Ovary (tissue), 3 donors: ENCODE measurements around the gene MN1.

ENCODE experiments used
- POLR2A ChIP-seq: fragments of 450-650 bp; IDR thresholded peaks from one replicate; pipeline ENCODE4 v1.6.1; 2017; ENCODE audit warnings: antibody characterized with exemption, mild to moderate bottlenecking, moderate library complexity
- TF ChIP-seq, protein P1 (sequence below), 3 donors: fragments of 450-650 bp in 2 of 3; fragments of 200-600 bp in 1 of 3; IDR thresholded peaks; one replicate each; pipeline versions ENCODE4 v1.5.1 to v1.8.0; 2016 to 2022; ENCODE audit warnings: antibody characterized with exemption in 3 of 3, mild to moderate bottlenecking in 1 of 3
- donor health status: DM: no; HTN: no; CAD: no.

DNA sequence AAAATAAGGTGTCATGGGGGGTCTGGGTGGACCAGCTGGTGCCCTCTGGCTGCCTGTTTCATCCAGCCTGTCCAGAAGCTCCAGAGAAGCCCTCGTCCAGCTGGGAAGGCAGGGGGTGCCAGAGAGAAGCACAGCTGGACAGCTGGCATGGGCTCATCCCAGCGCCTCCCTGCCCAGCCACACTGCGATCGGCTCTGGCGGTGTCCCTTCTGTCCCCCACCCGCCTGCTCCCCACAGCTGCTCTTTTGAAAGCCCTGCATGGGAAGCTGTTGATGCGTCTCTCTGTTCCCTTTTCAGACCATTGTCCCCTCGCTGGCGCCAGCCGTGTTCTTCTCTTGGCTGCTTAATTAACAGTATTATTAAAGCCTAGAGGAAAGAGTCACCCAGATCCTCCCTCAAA lies 86.5 kb downstream of the MN1 start:
- no peak for TF ChIP-seq POLR2A
- TF ChIP-seq, protein P1, sequence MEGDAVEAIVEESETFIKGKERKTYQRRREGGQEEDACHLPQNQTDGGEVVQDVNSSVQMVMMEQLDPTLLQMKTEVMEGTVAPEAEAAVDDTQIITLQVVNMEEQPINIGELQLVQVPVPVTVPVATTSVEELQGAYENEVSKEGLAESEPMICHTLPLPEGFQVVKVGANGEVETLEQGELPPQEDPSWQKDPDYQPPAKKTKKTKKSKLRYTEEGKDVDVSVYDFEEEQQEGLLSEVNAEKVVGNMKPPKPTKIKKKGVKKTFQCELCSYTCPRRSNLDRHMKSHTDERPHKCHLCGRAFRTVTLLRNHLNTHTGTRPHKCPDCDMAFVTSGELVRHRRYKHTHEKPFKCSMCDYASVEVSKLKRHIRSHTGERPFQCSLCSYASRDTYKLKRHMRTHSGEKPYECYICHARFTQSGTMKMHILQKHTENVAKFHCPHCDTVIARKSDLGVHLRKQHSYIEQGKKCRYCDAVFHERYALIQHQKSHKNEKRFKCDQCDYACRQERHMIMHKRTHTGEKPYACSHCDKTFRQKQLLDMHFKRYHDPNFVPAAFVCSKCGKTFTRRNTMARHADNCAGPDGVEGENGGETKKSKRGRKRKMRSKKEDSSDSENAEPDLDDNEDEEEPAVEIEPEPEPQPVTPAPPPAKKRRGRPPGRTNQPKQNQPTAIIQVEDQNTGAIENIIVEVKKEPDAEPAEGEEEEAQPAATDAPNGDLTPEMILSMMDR (IDR thresholded peaks at IDR 0.05): no peak
